Nephron progenitor cell (in vitro differentiated cells): Measurements from ENCODE around the gene GNE.

ENCODE experiments used
- DNase-seq: peaks from one replicate; pipeline ENCODE4 v3.0.0; 2021
- H3K27ac Mint-ChIP-seq: 2 replicates; pipeline ENCODE4 v1.8.0; 2021; ENCODE audit warnings: mild to moderate bottlenecking, moderate library complexity, mixed read lengths
- H3K27me3 Mint-ChIP-seq: 2 replicates; pipeline ENCODE4 v1.8.0; 2021; ENCODE audit warnings: mild to moderate bottlenecking, low read depth, mixed read lengths; ENCODE audit not compliant: poor library complexity
- H3K36me3 Mint-ChIP-seq: 2 replicates; pipeline ENCODE4 v1.8.0; 2021; ENCODE audit warnings: low read depth, mixed read lengths
- H3K4me1 Mint-ChIP-seq: 2 replicates; pipeline ENCODE4 v1.8.0; 2021; ENCODE audit warnings: mixed read lengths
- H3K4me3 Mint-ChIP-seq: 2 replicates; pipeline ENCODE4 v1.8.0; 2021; ENCODE audit warnings: mild to moderate bottlenecking, moderate library complexity, mixed read lengths
- H3K9me3 Mint-ChIP-seq: 2 replicates; pipeline ENCODE4 v1.8.0; 2021; ENCODE audit warnings: mild to moderate bottlenecking, moderate library complexity, mixed read lengths
- CTCF ChIP-seq: fragments of 200-600 bp; sonication (generic); IDR thresholded peaks from 2 replicates; pipeline ENCODE4 v1.5.0; 2021; ENCODE audit warnings: antibody characterized with exemption

The GNE gene

GRCh38 chr9:36293918-36294317 lies 35.7 kb upstream of the GNE start:
- H3K4me1 Mint-ChIP-seq: peaks cover 25% of the 10 kb centered on the region
- H3K27ac Mint-ChIP-seq: peak overlapping the region; percentile 50
- H3K4me3 Mint-ChIP-seq: no peak overlapping the region
- DNase-seq: no peak
- peaks cover 4% of the 10 kb centered on the region for H3K36me3 Mint-ChIP-seq
- no peak for TF ChIP-seq CTCF
- H3K9me3 Mint-ChIP-seq: no peaks in the 10 kb centered on the region
- H3K27me3 Mint-ChIP-seq: peaks cover 2% of the 10 kb centered on the region

- peaks cover 23% of the 10 kb centered on the region for H3K4me1 Mint-ChIP-seq
- no peak overlapping the region for H3K27ac Mint-ChIP-seq
- H3K4me3 Mint-ChIP-seq: no peak overlapping the region
- no peak for DNase-seq
- no peaks in the 10 kb centered on the region for H3K36me3 Mint-ChIP-seq
- no peak for TF ChIP-seq CTCF
- peaks cover 2% of the 10 kb centered on the region for H3K27me3 Mint-ChIP-seq
- H3K9me3 Mint-ChIP-seq: no peaks in the 10 kb centered on the region
Observed at GRCh38 chr9:36293171-36293570, 34.9 kb upstream of the GNE start.

GRCh38 chr9:36292641-36293040 lies 34.4 kb upstream of the GNE start:
- peaks cover 27% of the 10 kb centered on the region for H3K4me1 Mint-ChIP-seq
- H3K4me3 Mint-ChIP-seq: no peak overlapping the region
- no peaks in the 10 kb centered on the region for H3K36me3 Mint-ChIP-seq
- no peaks in the 10 kb centered on the region for H3K9me3 Mint-ChIP-seq
- no peak for TF ChIP-seq CTCF
- DNase-seq: no peak
- peaks cover 2% of the 10 kb centered on the region for H3K27me3 Mint-ChIP-seq
- H3K27ac Mint-ChIP-seq: peak overlapping the region; percentile 17

- no peaks in the 10 kb centered on the region for H3K9me3 Mint-ChIP-seq
- TF ChIP-seq CTCF: no peak
- no peak overlapping the region for H3K27ac Mint-ChIP-seq
- H3K36me3 Mint-ChIP-seq: peaks cover 7% of the 10 kb centered on the region
- no peak for DNase-seq
- H3K4me1 Mint-ChIP-seq: peaks cover 21% of the 10 kb centered on the region
- peaks cover 2% of the 10 kb centered on the region for H3K27me3 Mint-ChIP-seq
- H3K4me3 Mint-ChIP-seq: no peak overlapping the region
Observed at GRCh38 chr9:36290996-36291395, 32.7 kb upstream of the GNE start.

GRCh38 chr9:36289836-36290435 lies 31.7 kb upstream of the GNE start:
- Mint-ChIP-seq H3K9me3 (no peaks in the 10 kb centered on the region), H3K36me3 (peaks cover 7% of the 10 kb centered on the region), H3K4me3 (no peak overlapping the region), H3K27ac (no peak overlapping the region), H3K27me3 (peaks cover 2% of the 10 kb centered on the region), H3K4me1 (peaks cover 21% of the 10 kb centered on the region)
- no peak for DNase-seq
- TF ChIP-seq CTCF: no peak

- no peaks in the 10 kb centered on the region for H3K9me3 Mint-ChIP-seq
- peaks cover 15% of the 10 kb centered on the region for H3K36me3 Mint-ChIP-seq
- H3K27ac Mint-ChIP-seq: no peak overlapping the region
- DNase-seq: no peak
- H3K4me1 Mint-ChIP-seq: peaks cover 16% of the 10 kb centered on the region
- TF ChIP-seq CTCF: no peak
- H3K27me3 Mint-ChIP-seq: no peaks in the 10 kb centered on the region
- no peak overlapping the region for H3K4me3 Mint-ChIP-seq
Observed at GRCh38 chr9:36288070-36288469, 29.8 kb upstream of the GNE start.
